ENCODE data around the gene PDLIM3. TPM values are rescaled to one million over a fixed set of nuclear protein-coding genes. Genes with fewer than 3 reads are reported as not detected.
"Not testable (repeated sequence)": the region's sequence is repeated elsewhere in the genome, so short reads cannot be mapped to it uniquely, and the experiment has no call there.

PDLIM3 gene
- total RNA-seq, result not detected in 2 replicates

- intact Hi-C loops (cut with micrococcal nuclease), result no loop called here
Observed at GRCh38 chr4:185534866-185535611, at the start of gene PDLIM3. TSS of gene PDLIM3 (minus strand) at chr4:185535507. CDS start at chr4:185535434, 73 bp downstream.

DNA sequence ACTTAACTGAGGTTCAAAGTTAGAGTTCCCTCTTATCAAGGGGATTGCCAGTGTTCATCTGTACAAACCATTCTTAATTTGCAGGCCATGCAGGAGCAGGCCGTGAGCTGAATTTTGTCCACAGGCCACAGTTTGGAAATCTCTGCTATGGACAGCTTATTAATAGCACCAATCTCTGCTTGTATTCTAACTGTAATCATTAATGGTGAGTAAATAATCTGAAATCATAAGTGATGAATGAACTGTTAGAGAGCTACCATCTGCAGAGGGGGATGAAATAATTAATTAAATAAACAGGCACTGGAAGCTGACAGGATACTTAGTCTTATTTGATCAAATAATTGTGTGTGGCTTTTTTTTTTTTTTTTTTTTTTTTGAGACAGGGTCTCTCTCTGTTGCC lies 48.5 kb upstream of the PDLIM3 start:
- intact Hi-C loops (cut with micrococcal nuclease), result no loop called here

DNA sequence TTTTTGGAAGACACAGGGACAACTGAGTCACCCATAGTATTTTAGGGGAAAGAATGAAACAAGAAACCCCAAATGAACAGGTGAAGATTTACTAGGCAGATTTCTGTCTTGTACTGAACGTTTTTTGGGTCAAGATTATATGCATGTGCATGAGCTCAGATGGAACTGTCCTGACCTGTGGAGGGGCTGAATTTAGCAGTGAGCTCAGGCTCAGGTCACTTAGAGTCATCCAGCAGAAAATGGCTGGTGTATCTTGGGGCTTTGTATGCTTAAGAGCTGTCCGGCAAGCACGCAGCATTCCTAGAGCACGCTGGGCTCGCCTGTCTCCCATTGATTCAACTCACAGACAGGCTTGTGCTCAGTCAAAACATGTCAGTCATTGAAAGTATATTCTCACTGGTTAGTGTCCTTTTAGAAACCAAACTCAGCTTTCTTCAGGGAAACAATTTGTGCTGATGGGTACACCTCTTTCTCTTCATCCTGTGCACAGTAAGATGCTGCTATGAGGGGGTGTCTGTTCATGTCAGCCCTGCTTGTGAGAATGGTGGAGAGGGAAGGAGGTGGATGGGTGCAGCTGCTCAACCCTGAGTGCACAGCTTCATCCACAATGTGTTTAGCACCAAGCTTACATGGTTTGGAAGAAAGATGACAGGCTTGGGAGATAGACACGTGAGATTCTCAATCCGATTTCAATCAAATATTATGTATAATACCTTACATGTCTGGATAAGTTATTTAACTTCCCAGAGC lies 47.5 kb upstream of the PDLIM3 start:
- intact Hi-C loops (cut with micrococcal nuclease), result no loop called here

GRCh38 chr4:185580699-185581098 lies 45.4 kb upstream of the PDLIM3 start:
- intact Hi-C loops (cut with micrococcal nuclease), result no loop called here

DNA sequence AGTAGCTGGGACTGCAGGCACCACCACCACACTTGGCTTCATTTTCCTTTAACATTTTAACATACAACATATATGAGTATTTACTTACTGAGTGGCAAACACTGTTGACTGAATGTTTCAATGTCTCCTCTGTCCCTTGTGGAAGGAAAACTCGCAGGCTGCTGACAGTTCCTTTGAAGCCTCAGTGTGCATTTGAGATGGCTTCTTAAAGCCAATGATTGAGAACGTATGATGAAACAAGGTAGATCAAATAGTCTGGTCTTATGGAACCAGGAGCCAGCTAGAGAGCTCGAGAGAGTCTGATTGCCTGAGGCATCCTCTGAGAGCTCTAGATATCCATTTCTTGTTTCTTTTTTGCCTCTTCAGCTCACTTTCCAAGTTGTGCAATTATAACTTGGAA lies 43.0 kb upstream of the PDLIM3 start:
- intact Hi-C loops (cut with micrococcal nuclease), result no loop called here

DNA sequence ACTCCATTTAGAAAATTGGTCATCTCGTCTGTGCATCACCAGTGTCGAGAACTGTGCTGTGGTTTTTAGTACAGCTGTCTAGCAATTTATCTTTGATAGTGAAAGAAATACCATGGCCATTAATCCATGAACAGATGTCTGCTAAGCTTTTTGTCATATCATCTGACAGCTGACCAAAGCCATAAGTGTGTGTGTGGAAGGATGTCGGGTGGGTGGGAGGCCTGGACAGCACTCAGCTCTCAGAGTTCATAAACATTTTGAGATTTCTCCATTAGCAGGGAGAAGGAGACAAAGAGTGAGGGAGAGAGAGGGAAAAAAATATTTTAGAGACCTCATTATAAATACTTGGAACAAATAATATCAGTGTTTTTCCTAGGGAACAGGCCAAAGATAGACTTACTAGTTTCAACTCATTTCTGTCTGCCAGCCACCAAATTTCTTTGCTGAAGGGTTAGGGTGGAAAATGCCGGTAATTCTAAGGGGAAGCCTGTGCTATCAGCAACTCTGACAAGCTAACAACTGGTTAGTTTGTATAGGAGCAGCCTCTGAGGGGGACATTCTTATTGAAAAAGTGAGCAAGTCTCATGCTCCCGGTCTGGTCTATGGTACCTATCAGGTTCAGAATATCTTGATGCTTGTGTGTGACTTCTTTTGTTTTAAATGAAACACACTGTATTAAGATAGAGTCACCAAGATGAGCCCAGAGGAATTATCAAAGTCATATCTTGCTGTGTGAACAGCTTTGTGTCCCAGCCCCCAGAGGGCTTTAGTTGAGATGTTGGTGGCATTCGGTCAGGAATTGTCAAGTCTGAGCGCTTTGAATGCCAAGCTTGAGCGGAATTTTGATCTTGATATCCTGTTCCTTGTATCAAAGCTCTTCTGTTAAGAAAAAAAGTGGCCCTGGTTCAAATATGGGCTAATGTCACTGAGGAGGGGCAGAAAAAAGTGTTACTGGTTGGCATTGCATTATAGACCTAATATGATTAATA lies 41.9 kb upstream of the PDLIM3 start:
- intact Hi-C loops (cut with micrococcal nuclease), result no loop called here

- intact Hi-C loops (cut with micrococcal nuclease), result no loop called here
Observed at GRCh38 chr4:185576314-185576961, 41.1 kb upstream of the PDLIM3 start.

- intact Hi-C loops (cut with micrococcal nuclease), result no loop called here
Observed at GRCh38 chr4:185573651-185574199, 38.4 kb upstream of the PDLIM3 start.

DNA sequence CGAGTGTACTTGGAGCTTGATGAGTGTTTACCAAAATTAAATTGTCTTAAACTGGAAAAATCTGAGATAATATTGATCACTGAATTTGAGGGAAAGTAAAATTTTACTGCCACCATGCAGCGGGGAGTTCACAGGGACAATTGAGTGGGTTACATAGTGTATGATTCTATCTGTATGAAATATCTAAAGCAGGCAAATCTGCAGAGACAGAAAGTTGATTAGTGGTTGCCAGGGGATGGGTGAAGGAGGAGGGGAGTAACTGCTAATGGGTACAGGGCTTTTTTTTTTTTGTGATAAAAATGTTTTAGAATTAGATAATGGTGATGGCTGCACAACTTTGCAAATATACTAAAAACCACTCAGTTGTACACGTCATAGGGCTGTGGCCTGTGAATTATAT lies 35.4 kb upstream of the PDLIM3 start:
- intact Hi-C loops (cut with micrococcal nuclease), result no loop called here

DNA sequence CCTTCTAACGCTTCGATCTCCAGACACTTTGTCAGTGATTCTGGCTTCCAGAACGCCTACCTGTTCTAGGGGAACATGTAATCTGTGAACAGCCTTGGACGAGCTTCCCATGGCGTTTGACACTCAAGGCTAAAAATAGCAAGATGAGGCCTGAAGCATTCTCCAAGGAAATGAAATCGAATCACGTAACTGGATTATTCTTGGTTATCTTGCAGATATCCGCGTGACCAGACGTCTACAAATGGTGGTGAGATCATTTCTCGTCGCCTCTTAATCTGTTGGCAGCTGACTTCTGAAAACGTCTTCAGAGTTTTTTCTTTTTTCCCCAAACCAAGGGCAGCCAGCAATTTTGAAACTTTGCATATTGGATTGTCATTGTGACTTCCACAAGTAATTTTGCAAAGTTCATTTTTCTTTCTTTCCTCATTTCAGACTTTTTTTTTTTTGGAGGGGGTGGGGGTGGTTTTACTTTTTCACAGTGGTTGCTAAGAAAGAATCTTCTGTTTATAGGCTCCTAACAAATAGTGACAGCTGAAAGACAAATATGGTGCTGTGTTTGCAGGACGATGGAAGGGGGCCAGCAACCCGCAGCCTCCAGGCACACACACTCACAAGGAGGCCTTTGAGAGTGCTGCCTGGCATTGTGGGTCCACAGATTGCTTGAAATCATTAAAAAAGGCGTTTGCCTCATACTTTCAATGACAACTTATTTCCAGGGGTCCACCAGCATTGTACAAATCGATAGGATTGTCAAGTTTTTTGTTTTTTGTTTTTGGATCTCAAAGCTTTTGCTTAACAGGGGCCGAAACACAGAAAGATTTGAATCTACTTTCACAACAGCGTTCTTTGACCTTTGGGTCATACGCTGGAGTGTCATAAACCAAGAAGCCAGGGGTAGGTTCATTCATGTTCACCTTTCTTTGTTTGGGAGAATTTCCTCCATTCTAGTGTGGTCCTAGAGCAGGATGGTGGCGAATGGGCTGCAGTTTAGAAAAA lies 32.4 kb upstream of the PDLIM3 start:
- intact Hi-C loops (cut with micrococcal nuclease), result no loop called here

- intact Hi-C loops (cut with micrococcal nuclease), result no loop called here
Observed at GRCh38 chr4:185566972-185567371, 31.7 kb upstream of the PDLIM3 start.

DNA sequence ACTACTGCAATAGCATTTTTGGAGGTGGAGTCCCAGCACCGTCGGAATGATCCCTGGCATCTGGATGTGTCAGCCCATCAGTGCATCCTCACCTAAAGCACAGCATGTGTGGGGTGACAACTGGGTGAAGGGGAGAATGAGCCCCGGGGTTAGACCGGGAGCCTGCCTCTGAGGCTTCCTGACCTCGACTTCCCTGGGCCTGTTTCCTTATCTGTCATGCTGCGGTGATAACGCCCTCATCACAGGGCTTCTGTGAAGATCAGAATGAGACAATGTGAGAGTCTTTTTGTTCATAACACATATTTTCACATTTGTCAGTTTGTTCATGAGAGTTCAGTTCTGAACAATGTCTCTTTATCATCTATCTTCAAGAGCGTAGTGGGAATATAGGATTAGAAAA lies 31.1 kb upstream of the PDLIM3 start:
- intact Hi-C loops (cut with micrococcal nuclease), result no loop called here

DNA sequence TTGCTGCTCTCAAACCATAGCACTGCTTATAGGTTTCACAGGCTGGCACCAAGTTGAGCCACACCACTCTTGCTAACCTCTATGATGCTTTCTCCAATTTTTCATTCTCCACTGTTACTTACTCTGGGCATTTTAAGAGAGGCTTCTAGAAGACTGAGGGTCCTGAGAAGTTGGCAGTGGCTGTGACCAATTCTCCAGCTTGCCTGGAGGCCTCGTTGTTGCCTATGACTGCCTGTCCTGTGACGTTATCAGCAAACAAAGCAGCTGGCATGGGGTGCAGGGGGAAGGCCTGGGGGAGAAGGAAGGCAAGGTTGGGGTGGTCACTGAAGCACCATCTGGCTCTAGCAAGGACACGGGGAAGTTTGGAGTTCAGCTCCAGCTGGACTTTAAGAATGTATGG lies 30.4 kb upstream of the PDLIM3 start:
- intact Hi-C loops (cut with micrococcal nuclease), result no loop called here

DNA sequence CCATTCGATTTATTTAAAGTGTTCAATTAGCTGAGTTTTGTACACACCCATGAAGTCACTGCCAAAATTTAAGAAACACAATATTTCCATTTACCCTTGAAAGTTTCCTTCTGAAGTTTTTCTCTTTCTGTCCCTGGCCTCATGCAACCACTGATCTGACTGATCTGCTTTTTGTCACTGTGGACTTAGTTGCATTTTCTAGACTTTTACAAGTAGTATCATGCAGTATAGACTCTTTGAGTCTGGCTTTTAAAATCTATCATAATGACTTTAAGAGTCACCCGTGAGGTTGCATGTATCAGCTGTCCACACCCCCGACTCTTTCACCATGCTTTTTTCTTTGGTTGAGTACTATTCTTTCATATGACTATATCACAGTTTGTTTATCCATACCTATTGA lies 29.0 kb upstream of the PDLIM3 start:
- intact Hi-C loops (cut with micrococcal nuclease), result no loop called here

DNA sequence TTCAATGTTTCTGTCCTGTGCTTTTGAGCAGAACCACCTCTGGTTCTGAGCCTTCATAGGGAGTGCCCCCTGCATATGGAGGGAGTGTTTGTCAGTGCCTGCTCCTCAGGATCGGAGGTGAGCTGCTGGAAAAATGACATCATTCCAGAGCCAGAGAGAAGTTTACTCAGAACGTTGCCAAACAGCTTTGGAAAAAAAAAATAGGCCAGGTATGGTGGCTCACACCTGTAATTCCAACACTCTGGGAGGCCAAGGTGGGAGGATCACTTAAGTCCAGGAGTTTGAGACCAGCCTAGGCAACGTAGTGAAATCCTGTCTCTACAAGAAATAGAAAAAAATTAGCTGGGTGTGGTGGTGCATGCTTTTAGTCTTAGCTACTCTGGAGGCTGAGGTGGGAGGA lies 27.2 kb upstream of the PDLIM3 start:
- intact Hi-C loops (cut with micrococcal nuclease), result no loop called here

DNA sequence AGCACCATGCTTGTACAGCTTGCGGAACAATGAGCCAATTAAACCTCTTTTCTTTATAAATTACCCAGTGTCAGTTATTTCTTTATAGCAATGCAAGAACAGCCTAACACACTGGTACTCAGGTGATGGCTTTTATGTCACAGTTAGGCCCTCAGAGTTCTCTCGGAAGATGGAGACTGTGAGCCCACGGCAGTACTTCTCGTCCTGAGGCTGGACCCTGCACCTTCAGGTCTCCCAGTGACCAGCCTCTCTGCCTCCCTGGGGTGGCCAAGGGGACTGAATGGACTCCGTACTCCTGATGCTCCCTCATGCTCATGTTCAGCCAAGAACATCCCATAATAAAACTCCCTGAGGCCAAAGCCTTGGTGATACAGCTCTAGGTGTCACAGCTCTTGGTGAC lies 25.0 kb upstream of the PDLIM3 start:
- intact Hi-C loops (cut with micrococcal nuclease), result no loop called here

DNA sequence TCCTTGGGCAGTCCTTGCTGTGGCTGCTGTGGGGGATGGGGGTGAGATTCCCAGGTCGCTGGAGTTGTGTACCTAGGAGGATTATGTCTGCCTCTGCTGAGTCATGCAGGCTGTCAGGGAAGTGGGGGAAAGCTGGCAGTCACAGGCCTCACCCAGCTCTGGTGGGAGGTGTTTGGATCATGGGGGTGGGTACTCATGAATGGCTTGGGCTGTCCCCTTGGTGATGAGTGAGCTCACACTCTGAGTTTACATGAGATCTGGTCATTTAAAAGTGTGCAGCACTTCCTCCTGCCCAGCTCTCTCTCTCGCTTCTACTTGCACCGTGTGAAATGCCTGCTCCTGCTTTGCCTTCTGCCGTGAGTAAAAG lies 24.6 kb upstream of the PDLIM3 start:
- intact Hi-C loops (cut with micrococcal nuclease), result no loop called here

DNA sequence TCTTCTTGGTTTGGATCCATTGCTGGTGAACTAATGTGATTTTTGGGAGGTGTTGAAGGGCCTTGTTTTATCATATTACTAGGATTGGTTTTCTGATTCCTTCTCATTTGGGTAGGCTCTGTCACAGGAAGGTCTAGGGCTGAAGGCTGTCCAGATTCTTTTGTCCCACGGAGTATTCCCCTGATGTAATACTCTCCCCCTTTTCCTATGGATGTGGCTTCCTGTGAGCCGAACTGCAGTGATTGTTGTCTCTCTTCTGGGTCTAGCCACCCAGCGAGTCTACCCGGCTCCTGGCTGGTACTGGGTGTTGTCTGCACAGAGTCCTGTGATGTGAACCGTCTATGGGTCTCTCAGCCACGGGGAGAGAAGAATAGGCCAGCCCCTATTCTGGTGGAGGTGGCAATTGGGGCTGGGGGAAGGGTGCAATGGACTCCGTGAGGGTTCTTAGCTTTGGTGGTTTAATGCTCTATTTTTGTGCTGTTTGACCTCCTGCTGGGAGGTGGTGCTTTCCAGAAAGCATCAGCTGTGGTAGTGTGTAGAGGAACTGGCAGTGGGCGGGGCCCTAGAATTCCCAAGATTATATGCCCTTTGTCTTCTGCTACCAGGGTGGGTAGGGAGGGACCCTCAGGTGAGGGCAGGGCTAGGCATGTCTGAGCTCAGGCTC lies 24.1 kb upstream of the PDLIM3 start:
- intact Hi-C loops (cut with micrococcal nuclease), result not testable (repeated sequence)

Data from T-helper 2 cell treated with Interferon-gamma antibody and Interleukin-4, amounts not matched to agents 100 ng/mL and 5 ng/mL, for 36 hours (primary cell).